Spleen (tissue), 7 donors: ENCODE data around the gene AFTPH.

Source experiments
- CTCF ChIP-seq, 11 experiments: fragments of 200-600 bp in 7 of 11; fragments of 450-650 bp in 4 of 11; sonication (generic) in 4 of 11; IDR thresholded peaks in 8 of 11; conservative IDR thresholded peaks in 3 of 11; 1 replicate in 7 of 11; 2 replicates in 4 of 11; pipeline versions ENCODE4 v1.4.0 to v1.8.0; 2016 to 2021; ENCODE audit warnings: antibody characterized with exemption in 11 of 11, inconsistent platforms in 4 of 11, mild to moderate bottlenecking in 1 of 11
- POLR2A ChIP-seq, 3 donors: fragments of 450-650 bp; IDR thresholded peaks; one replicate each; pipeline ENCODE4 v1.5.1; 2017; ENCODE audit warnings: antibody characterized with exemption in 3 of 3, mild to moderate bottlenecking in 1 of 3
- donor health status: DM: no; HTN: no; CAD: no; lungs with moderate emphysema.
- donor health status: DM: no; HTN: no; CAD: no.
- donor health status: DM: no; HTN: no; CAD: no.

DNA sequence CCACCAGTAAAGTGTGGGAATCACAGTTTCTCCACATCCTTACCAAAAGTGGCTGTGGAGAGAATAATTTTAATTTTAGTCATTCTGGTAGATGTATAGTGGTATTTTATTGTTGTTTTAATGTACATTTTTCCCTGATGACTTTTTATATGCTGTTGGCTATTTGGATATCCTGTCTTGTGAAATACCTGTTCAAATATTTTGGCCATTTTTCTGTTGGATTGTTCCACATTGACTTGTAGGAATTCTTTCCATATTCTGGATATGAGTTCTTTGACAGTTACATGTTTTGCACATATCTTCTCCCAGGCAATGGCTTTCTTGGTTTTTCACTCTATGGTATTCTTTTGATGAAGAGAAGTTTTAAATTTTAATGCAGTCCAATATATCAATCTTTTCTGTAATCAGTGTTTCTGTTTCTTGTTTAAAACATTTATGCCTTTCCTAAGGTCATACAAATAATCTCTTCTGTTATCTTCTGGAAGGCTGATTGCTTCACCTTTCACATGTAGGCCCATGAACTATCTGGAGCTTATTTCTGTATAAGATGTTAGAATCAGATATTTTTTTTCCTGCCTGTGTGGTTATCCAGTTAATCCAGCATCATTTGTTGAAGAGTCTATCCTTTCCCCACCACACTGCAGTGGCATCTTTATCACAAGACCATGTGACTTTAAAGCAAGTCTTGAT is 19.0 kb downstream of the AFTPH start:
- TF ChIP-seq CTCF (IDR thresholded peaks at IDR 0.05 in 8 of 11, conservative IDR thresholded peaks at IDR 0.05 in 3 of 11) (no peak), POLR2A (IDR thresholded peaks at IDR 0.05) (no peak)
